KG1 (cell line): ENCODE results near the gene TARDBP.
"Not testable (repeated sequence)": the region's sequence is repeated elsewhere in the genome, so short reads cannot be mapped to it uniquely, and the experiment has no call there.

ENCODE experiments used
- DNase-seq: peaks from one replicate; lab custom pipeline; 2025; lab: John Stamatoyannopoulos, UW

The TARDBP gene

GRCh38 chr1:11042995-11043874 is 30.8 kb downstream of the TARDBP start:
- no peak for DNase-seq

DNA sequence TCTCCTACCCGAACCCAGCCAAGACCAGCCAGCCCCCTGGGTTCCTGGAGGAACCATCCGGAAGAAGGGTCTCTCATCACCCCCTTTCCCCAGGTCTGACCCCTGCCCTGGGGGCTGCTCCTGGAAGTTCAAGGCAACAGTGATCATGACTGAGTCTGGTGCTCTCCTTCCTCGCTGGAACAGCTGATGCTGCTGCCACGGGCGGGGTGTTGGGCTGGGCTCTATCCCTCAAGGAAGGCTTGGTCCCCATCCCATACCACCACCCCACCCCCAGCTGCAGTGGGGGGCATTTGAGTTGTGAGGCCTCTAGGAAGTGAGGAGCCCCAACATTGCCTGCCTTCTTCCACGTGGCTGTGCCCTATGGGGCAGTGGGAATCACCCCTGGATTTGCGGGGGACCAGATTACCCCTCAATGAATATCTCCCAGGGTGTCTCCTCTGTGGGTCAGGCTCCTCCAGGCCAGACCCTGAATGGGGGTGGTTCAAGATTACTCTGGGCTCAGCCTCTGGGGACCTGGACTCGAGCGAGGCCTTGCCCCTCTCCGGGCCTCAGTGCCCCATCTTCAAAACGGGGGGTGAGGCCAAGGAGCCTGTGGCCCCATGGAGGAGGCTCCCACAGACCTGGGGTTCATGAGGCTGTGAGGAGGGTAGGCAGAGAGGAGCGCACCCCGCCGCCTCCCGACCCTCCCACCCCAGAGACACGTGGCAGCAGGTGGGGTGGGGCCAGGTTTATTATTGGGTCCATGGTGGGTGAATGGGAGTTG is 31.8 kb downstream of the TARDBP start:
- DNase-seq = no peak

GRCh38 chr1:11044849-11045427 is 32.5 kb downstream of the TARDBP start:
- DNase-seq = no peak

- DNase-seq = no peak
These were observed 33.2 kb downstream of the TARDBP start for GRCh38 chr1:11045428-11046269.

- no peak for DNase-seq
These were observed 33.8 kb downstream of the TARDBP start for GRCh38 chr1:11046270-11046566.

DNA sequence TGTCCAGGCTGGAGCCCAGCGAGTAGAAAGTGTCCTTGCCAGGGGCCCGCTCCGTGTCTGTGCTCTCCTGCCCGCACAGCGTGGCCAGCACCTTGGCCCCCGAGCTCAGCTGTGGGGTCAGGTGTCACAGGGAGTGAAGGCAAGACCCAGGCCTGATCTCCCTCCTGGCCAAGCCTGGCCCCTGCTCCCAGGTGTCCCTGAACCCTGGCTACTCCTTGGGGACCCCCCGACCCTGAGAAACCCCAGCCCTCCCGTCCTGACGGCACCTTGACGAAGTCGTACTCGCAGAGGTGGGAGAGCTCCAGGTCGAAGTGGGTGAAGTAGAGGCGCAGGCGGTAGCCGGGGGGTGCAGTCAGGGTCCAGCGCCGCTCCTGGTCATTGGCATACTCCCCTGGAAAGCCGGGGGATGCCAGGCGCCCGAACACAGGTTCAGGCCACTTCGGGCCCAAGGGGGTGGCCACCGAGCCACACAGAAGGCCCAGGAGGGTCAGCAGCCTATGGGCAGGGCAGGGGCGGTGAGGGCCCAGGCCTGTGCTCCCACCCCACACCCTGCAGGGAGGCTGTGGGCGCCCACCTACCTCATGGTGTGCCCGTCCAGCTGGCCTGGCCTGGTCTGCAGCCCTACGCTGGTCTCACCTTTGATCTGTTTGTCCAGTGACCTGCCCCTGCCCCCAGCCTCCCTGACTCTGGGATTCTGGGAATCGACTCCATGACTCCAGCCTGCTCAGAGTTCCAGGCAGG is 34.3 kb downstream of the TARDBP start, which contains the start of gene MASP2:
Gene MASP2 (minus strand): TSS at position 615 of the 741 bp plus-strand sequence. CDS start 32 bp downstream, at position 583.
- no peak for DNase-seq

DNA sequence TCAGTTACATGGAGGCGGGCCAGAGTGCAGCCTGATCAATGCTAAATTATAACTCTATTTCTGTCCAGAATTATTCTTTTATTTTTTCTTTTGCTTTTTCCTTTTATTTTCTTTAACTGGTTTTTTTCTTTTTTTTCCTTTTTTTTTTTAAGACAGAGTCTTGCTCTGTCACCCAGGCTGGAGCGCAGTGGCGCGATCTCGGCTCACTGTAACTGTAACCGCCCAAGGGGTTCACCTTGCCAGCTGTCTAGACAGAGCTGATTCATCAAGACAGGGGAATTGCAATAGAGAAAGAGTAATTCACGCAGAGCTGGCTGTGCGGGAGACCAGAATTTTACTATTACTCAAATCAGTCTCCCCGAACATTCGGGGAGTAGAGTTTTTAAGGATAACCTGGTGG is 38.7 kb downstream of the TARDBP start:
- not testable (repeated sequence) for DNase-seq

DNA sequence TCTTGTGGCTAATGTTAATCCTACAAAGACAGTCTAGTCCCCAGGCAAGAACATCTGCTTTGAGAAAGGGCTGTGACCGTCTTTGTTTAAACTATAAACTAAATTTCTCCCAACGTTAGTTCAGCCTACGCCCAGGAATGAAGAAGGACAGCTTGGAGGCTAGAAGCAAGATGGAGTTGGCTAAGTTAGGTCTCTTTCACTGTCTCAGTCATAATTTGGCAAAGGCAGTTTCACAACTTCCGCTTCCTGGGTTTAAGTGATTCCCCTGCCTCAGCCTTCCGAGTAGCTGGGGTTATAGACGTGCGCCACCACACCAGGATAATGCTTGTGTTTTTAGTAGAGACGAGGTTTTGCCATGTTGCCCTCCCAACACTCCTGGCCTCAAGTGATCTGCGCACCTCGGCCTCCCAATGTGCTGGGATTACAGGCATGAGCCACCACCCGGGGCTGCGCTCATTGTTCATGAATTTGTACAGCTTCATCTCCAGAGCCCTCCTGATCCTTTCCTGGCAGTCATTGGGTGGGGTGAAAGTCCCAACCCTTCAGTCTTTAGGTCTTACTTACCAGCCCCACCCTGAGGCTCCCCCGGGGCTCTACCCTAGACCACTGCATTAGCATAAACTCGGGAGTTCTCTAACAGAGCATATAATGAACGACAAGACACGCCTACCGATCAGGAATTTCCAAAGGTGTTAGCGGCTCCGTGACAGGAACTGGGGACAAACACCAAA is 39.5 kb downstream of the TARDBP start:
- DNase-seq = no peak

GRCh38 chr1:11052839-11053757 is 40.6 kb downstream of the TARDBP start:
- no peak for DNase-seq

GRCh38 chr1:11053758-11054137 is 41.3 kb downstream of the TARDBP start:
- DNase-seq = no peak

DNA sequence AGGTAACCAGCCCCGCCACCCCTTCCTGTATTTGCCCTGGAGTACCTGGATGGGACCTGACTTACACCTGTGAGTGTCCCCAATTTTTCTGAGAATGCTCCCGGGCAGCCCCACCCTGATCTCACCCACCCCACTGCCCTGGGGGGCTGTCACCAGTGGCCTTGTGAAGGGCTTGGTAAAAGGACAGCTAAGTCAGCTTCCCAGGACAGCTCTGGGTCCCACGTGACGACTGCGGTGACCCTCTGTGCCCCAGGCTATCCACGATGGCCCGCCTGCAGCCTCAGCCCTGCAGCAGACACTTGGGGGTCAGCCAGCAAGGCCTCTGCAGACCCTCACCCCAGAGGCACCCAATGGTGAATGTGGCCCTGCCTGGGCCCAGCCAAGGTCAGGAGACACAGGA is 41.7 kb downstream of the TARDBP start:
- no peak for DNase-seq

DNA sequence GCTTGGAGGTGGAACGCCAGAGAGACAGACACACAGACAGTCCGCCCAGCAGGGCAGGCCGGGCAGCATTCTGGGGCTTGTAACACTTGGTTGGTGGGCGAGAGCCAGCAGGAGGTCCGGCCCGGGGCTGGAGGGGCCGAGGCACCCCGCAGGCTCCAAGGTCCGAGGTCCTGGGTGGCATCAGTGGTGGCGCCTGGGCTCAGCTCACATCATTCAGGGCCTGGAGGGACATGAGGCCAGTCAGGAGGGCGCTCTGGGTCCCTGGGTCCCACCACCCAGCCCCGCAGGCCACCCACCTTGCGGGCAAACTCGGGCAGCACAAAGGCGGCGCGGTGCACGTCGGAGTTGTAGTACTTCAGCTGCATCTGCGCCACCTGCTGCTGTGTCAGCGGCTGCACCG is 42.2 kb downstream of the TARDBP start:
- no peak for DNase-seq

- DNase-seq = no peak
These were observed 43.2 kb downstream of the TARDBP start for GRCh38 chr1:11055676-11056075.

DNA sequence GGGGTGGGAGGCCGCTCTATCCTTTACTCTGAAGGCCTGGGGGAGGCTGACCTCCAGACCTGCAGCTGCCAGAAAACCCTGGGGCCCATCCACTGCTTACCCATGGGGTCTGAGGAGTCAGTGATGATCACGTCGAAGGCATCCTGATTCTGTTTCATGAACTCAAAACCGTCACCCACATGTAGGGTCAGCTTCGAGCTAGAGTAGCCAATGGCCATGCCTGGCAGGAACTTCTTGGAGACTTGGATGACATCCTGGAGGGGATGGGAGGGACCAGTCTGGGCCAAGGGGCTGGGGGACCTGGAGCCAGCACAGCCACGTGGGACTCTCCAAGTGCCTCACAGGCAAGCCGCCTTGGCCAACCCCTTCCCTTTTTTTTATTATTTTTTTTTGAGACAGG is 44.0 kb downstream of the TARDBP start:
- DNase-seq = no peak

- DNase-seq = no peak
These were observed 45.0 kb downstream of the TARDBP start for GRCh38 chr1:11057477-11057876.

- no peak for DNase-seq
These were observed 45.6 kb downstream of the TARDBP start for GRCh38 chr1:11058026-11058425.

GRCh38 chr1:11058595-11059154 is 46.2 kb downstream of the TARDBP start:
- DNase-seq = no peak

DNA sequence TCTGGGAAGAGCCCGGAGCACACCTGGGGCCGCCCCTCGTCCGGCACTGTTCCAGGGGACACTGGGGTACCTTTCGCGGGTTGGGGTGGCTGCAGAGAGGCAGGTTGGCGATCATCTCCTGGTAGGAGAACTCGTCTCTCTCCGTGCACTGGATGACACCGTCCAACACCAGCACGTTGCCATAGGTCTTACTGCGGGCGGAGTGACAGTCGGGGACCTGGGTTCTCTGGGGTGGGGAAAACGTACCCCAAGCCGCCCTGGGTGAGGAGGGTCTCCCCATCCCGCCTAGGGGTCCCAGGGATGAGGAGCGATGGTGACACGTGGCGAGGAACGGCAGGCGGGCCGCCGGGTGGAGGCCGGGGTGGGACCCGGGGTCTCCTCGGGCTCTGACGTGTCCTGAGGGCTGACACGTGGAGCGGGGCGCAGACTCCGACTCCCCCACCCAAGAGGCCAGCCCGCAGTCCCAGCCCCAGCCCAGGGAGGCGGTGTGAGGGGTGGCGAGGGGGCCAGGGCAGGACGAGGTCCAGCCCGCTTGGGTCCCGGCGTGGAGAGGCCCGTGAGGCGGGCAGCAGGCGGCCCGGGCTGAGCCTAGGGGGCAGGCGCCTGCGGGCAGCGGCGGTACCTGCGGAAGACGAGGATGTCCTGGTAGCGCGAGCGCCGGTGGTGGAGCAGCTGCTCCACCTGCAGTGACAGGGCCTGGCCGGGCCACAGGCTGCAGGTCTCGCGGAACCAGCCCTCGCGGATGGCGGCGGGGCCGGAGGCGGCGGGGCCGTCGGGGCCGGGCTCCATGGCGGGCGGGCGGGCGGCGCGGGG is 46.9 kb downstream of the TARDBP start:
- no peak for DNase-seq
